Left forelimb (tissue), 1 donor: ENCODE measurements around the gene MYBPC1.

Experiments
- DNase-seq: peaks from one replicate; pipeline ENCODE4 v3.0.0-alpha.2; 2018; ENCODE audit warnings: low spot score

MYBPC1 gene

GRCh38 chr12:101599771-101600484 is 5.2 kb downstream of the MYBPC1 start:
- no peak for DNase-seq

GRCh38 chr12:101604132-101604531 is 9.4 kb downstream of the MYBPC1 start:
- no peak for DNase-seq

- no peak for DNase-seq
Measured at GRCh38 chr12:101607894-101608293, 13.1 kb downstream of the MYBPC1 start.

GRCh38 chr12:101608301-101609133 is 13.7 kb downstream of the MYBPC1 start:
- DNase-seq, result no peak

- no peak for DNase-seq
Measured at GRCh38 chr12:101609198-101609597, 14.4 kb downstream of the MYBPC1 start.

GRCh38 chr12:101612160-101612916 is 17.6 kb downstream of the MYBPC1 start:
- DNase-seq, result no peak

- DNase-seq, result no peak
Measured at GRCh38 chr12:101616027-101616494, 21.3 kb downstream of the MYBPC1 start.

- no peak for DNase-seq
Measured at GRCh38 chr12:101619026-101619786, 24.4 kb downstream of the MYBPC1 start.

- DNase-seq, result no peak
Measured at GRCh38 chr12:101619858-101620761, 25.3 kb downstream of the MYBPC1 start.

- DNase-seq, result no peak
Measured at GRCh38 chr12:101620762-101621133, 26.0 kb downstream of the MYBPC1 start.

GRCh38 chr12:101628676-101629075 is 33.9 kb downstream of the MYBPC1 start:
- DNase-seq, result no peak

GRCh38 chr12:101634724-101635123 is 40.0 kb downstream of the MYBPC1 start:
- DNase-seq, result no peak

- DNase-seq, result no peak
Measured at GRCh38 chr12:101637936-101638335, 43.2 kb downstream of the MYBPC1 start.

- DNase-seq, result no peak
Measured at GRCh38 chr12:101642115-101643067, 47.6 kb downstream of the MYBPC1 start.

GRCh38 chr12:101647711-101648110 is 52.9 kb downstream of the MYBPC1 start:
- DNase-seq, result no peak

- no peak for DNase-seq
Measured at GRCh38 chr12:101648195-101648594, 53.4 kb downstream of the MYBPC1 start.

- DNase-seq, result no peak
Measured at GRCh38 chr12:101650346-101651117, 55.8 kb downstream of the MYBPC1 start.

GRCh38 chr12:101653030-101653429 is 58.3 kb downstream of the MYBPC1 start:
- no peak for DNase-seq

GRCh38 chr12:101653503-101653902 is 58.7 kb downstream of the MYBPC1 start:
- DNase-seq, result no peak
